HG03460 (cell line): ENCODE measurements around the gene TM6SF1.
"Not testable (repeated sequence)": the region's sequence is repeated elsewhere in the genome, so short reads cannot be mapped to it uniquely, and the experiment has no call there.

Source experiments
- ATAC-seq: cut with Tn5 transposase; IDR thresholded peaks from one replicate; pipeline ENCODE4 v1.9.1; 2021; ENCODE audit not compliant: unreplicated experiment

Gene TM6SF1

DNA sequence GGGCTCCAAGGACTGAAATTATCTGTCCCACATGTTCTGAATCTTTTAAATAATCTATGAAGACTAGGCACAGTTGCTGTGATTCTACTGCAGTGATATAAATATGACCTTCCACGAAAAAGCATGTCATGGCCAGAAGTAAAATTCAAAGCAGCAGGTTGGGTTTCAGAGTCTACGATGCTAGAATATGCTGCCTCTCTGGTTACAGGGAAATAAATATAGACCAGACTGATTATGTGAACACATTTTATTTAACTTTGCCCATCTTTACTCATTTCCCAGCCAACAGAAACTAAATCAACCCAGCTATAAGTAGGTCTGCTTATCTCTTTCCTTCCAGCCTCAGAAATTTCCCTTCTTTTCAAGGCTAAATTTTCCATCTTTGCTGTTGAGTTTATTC is 19.9 kb upstream of the TM6SF1 start:
- ATAC-seq: no peak

DNA sequence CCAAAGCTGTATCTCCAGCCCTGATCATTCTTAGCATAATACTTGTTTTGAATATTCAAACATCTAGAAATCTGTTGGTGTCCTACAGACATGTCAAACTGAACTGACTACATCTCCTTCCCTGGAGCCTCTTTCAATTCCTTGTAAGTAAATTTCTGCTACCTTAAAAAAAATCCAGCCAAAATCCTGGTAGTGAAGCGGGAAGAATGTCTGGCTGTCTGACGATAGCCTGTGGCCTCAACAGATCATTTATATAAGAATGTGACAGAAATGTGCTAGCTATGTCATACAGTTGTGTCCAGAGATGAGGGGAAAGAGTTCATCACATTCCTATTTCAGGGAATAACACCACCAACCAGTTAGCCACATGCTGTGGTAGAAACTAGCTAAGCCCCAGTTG is 18.6 kb upstream of the TM6SF1 start:
- ATAC-seq: no peak

DNA sequence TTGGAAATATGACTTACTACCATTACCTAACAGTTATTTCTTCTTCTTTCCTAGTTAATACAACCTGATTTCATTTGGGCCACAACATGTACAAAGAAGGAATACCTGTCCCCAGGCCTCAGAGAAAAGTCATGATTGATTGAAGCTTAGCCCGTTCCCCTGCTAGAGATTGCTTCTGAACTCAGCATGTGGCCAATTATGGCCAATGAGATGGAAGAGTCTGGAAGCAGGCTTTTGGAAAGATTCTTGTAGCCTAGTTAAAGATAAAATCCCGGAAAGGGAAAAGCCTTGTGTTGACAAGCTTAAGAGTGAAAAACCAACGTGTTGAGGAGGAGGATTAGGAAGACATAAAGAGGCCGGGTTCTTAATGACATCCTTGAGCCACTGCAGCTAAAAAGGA is 17.0 kb upstream of the TM6SF1 start:
- no peak for ATAC-seq

DNA sequence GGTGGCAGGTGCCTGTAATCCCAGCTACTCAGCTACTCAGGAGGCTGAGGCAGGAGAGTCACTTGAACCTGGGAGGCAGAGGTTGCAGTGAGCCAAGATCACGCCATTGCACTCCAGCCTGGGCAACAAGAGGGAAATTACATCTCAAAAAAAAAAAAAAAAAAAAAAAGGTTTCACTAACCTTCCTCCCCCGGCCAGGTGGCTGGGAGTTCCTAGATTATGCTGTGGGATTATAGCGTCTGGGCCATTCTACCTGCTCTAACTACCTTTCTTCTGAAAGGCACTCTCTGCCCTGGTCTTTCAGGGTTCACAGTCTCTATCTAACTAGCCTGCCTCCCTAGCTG is 15.5 kb upstream of the TM6SF1 start:
- ATAC-seq: not testable (repeated sequence)

DNA sequence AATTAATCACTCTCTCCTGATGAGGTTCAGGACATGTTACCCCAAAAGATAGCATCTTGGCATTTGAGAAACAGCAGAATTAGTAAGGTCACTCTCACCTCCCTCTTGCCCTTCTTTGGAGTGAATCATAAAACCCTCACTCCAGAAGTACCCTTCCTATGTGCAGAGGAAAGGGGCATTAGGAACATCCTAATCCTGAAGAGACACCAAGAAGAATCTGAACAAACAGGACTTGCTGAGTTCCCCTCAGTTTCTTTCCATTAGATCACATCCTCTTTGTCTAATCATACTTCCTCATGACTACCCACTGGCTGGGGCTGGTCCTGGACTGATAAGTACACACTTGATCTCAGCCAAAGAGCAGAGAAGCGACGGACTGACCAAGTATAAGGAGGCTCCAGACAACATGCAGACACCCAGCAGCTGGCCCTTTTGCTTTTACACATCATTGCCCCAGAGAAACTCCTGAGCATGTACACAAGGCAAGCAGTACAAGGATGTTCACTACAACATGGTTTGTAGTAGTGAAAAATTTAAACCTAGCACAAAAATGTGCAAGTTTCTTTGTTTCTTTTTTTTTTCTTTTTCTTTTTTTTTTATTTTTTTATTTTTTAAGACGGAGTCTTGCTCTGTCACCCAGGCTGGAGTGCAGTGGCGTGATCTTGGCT is 15.0 kb upstream of the TM6SF1 start:
- peak; percentile 67 for ATAC-seq

DNA sequence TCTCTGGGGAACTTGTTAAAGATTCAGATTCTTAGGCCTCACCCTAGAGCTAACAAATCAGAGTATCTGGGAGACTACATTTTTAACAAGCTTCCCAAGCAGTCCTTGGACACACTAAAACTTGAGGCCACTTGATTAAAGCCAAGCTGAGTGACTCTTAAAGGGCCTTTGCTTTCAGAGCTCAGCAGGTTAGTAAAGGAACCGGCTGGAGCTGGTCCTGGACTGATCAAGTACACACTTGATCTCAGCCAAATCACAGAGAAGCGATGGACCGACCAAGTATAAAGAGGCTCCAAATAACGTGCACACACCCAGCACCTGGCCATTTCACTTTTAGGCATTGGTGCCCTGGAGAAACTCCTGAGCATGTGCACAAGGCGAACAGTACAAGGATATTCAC is 12.9 kb upstream of the TM6SF1 start:
- no peak for ATAC-seq

DNA sequence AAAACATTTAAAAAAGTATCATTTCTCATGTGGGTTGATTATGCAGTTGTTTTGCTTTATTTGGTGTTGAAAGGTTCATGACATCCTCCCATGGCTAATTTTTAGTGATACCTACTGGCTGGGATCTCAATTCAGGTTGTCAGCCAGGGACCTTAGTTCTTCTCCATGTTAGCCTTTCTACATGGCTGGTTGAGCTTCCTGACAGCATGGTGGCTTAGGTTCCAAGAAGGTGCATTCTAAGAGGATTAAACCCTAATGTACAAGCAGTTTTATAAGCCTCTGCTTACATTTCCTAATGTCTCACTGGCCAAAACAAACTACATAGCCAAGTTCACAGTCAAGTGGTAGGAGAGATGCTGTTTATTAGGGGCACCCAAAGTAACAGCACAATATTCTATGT is 9.4 kb upstream of the TM6SF1 start:
- ATAC-seq: no peak

DNA sequence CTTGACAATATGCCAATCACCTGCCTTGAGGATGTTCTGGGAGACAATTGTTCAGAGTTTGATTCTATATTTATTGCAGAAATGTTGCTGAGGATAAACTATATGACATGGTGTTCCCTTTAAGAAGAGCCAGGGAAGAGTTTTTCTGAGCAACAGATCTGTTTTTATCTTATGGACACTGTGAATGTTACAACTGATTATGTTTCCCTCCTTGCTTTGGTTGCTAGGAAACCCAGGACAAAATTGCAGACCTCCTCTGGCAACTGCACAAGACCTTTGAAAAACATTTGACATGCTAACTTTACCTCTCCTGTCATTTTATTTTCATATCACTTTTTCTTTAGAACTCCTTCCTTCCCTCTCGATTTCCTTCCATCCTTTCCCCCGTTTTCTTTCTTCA is 8.2 kb upstream of the TM6SF1 start:
- ATAC-seq: no peak

DNA sequence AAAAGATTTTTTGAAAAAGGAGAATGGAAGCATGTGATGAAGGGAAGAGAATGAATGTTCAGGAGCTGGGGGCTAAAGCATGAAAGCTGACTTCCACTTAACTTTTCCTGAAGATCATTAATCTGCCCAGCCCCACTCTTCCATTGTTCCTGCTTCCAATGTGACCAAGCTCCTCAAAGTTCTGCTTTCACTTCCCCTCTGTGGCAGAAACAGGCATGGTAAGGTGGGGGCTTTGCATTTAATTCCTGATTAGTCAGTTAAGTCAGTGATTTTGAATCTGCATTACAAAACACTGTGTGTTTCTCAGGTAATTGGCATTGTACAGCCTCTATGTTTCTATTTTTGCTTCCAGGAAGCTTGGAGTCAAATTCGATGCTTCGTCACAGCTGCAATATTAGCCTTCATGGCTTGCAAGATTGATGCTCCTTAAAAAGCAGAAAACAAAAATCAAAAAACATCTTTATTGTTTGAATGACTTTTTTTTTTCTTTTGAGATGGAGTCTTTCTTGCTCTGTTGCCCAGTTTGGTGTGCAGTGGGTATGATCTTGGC is 7.3 kb upstream of the TM6SF1 start:
- no peak for ATAC-seq

DNA sequence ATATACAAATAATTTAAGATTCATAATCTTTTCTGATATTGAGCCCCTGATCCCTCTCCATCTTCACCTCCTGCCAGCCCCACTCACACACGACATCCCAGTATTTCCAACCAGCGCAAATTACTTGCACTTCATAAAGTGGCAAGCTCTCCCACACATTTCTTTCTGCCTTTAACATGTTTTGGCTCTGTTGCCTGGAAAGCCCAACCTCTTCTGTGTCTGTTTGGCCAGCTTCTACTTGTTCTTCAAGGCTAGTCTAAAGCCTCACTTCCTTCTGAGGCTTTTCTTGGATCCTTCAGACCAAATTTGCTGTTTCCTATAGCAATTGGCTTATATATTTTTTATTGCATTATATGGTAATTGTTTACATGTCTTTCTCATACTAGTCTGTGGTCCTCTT is 5.1 kb upstream of the TM6SF1 start:
- ATAC-seq: no peak

DNA sequence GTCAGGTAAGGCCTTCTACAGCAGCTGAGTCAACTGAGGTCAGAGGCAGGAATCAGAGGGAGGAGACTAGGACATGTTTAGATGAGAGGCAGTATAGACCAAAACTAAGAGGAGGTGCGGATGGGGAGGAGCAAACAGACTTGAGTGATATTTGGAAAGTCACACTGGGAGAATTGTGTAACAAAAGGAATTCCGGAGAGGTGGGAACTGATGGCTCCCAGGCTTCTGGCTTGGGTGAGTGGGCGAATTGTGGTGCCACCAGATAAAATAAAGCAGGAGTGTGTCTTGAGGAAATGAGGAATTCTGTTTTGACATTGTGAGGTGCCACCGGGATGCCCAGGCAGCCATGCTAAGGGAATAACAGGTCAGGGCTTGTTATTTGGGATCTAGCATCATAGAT is 3.3 kb upstream of the TM6SF1 start:
- ATAC-seq: no peak

DNA sequence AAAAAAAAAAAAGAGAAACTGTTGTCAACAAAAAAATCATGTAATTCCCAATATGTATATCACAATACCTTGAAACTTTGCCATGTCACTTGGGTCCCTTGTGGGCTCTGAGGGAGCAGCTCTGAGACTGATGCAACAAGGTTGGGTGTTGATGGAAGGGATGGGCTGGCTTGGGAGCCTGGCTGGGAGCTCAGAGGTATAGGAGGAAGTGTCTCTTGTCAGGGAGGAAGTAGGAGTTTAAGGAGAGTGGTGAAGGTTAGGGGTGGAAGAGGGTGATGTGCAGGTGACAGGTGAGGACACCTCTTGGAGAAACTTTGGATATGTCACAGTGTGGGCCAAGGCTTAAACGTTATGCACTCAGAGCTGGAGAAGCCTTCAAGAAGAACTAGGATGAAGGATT is 2.0 kb upstream of the TM6SF1 start:
- no peak for ATAC-seq

DNA sequence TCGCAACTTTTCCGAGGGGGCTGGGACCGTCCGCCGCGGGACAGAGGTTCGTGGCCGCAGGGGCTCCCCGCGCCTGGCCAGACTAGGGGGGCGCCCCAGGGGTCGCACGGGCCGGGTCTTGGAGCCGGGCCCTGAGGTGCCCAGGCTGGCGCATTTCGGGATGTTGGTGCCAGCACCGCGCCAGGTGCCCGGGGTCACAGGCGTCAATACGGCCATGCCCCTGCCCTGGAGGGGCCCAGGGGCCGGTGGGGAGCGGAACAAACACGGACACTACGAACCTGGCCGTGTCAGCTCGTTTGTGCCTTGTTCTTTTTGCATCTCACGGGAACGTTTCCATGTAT is 366 bp downstream of the TM6SF1 start:
- no peak for ATAC-seq

DNA sequence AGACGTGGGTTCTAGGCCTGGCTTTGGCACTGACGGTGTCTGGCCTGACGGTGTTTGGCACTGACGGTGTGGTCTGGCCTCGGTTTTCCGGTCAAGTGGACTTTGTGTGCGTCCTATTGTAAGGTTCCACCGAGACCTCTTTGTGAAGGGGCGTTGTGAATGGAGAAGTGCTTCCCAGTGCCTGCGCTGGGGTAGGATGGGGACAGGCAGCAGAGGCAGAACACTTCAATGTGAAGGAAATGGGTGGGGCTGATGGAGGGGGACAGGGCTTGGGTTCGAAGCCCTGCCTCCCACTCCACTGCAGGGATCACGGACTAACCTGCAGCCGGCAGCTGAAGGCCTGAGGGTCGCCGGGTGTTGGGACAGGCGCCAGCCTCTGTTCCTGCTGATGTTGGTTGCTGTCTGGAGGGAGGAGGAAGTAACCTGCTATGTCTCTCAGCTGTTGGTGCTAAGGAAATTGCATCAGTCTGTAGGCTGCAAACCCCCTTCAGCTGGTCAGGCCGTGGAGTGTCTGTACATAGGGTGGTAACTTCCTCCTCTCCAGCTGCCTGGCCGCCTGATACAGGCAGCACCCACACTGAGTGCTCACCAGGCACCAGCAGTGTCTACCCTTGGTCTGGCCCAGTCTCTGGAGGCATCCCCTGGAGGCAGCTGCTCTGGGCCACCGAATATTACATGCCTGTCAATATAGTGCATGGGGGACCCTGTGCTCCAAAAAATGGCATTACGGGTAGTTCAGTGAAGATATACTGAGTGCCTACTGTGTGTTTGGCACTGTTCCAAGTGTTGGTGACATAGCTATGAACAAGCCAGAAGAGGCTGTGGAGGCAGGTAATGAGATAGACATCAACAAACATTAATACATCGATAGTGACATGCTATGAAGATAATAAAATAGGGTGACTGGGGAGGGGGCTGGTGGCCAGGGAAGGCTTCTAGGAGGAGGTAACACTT is 1.1 kb downstream of the TM6SF1 start:
- peak; percentile 77 for ATAC-seq

DNA sequence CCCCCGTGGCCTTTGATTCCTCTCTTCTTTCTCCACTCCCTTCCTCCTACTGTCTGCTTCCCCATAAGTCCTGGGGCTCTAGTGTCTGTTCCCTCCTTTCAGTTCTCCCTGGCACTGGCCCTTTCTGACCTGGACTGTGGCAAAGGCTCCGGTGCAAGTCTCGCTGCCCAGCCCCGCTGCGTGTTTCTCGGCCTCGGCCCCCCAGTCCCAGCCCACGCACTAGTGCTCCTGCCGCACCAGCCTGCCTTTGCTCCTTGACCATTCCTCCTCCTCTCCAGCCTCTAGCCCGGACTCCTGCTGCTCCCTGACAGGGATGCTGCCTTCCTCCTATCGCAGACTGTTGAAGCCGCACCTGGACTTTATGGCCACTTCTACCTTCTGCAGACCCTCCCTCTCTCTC is 2.1 kb downstream of the TM6SF1 start:
- no peak for ATAC-seq

DNA sequence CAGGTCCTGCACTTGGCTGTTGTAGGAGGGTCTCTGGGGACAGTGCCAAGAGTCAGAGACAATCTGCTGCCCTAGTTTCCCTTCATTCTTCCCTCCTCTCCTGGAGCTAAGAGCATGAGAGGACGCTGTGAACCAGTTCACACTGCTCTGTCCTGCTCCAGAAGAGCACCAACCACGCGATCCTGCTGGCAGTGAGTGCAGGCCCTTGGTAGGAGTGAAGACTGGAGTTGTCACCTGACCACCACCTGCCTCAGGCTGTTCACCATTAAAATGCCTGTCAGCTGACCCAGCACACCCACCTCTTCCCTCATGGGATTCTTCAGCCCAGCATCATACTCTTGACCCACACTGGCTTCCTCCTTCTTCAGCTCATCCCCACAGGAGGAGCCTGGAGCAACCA is 2.9 kb downstream of the TM6SF1 start:
- no peak for ATAC-seq

DNA sequence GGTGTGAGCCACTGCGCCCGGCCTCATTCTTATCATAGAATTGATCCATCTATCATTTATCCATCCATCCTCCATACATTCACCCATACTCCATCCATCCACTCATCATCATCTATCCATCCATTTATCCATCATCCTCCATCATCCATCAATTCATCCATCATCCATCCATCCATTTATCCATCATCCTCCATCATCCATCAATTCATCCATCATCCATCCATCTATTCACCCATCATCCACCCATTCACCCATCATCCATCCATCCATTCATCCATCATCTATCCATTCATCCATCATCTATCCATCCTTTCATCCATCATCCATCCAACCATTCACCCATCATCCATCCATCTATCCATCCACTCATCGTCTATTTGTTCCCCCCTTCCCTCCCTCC is 3.7 kb downstream of the TM6SF1 start:
- ATAC-seq: no peak

DNA sequence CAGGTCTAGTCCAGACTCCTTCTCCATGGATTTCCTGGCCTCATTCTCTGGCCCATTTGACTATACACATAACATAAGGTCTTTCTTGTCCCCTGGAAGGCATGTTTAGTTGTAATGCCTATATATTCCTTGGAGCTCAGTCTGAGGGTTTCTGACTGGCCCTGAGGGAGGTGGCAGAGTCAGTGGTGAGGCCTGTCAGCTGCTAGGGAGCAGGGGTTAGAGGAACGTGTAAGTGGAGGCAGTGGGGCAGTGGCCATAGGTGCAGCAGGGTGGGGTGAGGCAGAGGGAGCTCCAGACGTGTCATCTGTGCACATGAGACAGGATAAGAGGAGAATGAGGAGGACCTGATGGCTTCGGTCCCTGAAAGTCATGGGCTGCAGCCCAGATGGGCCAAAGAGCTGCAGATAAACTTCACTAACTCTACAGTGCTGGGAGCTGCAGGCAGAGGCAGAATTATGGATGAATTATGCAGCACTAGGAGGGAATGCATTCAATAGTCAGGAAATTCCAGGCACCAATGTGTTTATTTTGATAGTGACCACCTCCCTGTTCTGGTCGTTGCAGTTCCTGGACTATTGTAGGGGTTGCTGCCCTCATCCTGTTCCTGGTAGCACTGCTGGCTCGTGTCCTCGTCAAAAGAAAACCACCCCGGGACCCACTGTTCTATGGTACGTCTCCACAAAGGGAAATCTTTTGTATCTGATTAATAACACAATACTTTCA is 4.9 kb downstream of the TM6SF1 start:
- no peak for ATAC-seq

DNA sequence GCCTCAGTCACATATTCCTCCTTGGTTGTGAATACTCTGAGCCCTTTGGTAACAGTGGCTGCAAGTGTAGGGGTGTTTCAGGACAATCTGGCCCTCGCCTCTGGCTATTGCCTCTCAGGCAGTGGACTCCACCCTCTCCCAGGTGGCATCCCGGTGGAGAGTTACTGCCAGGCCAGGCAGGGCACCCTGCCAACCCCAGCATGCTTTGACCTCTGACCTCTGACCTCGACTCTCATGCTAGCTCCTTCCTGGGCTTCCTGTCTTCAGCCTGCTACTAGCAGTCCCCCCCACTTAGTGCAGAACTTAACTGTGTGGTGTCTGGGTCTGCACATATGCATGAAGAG is 5.5 kb downstream of the TM6SF1 start:
- no peak for ATAC-seq

DNA sequence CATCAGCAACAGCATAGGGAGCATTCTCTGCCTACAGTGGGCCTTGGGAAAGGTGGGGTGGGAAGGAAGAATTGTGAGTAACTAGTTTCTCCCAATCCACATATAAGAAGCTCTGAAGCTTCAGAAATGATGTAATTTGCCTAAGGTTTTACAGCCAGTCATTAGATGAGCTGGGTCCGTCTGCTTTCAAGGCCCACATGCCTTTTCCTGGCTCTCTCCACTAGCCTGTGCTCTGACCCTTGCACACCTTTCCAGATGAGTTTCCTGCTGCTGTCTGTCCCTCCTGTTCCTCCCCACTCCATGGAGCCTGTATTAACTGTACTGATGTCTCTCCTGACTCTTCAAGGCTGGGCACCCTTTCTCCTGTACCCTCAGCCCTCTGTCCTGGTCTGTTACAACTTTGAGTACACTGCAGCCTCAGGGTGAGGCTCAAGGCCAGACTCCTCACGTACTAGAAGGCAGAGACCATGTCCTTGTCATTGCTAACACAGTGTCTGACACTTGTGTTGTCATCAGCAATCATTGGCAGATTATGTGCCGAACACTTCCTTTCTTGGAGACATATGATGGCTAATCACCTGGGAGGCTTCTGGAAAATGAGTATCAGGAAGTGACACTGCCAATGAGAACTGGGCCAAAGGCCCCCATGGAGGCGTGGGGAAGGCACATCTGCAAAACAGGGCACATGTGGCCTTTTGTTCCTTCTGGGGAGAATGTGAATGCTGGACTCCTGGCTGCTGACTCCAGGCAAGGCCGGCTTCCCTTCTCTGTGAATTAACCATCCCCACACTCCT is 6.6 kb downstream of the TM6SF1 start:
- no peak for ATAC-seq

DNA sequence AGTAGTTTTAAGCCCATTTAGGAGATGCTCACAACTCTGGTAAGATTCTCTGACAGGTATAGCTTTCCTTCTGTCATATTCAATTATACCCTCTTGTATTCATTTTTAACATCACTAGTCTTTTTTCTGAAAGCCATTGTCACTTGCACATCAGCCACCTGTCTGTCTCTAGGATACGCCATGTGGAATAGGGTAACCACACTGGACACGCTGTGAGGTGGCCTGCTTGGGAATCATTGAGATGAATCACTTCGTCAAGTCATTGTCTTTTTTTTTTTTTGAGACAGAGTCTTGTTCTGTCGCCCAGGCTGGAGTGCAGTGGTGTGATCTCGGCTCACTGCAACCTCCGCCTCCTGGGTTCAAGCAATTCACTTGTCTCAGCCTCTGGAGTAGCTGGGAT is 7.4 kb downstream of the TM6SF1 start:
- no peak for ATAC-seq
